ENCODE results near the gene EID2. TPM values are rescaled to one million over a fixed set of nuclear protein-coding genes. Genes with fewer than 3 reads are reported as not detected.

Gene EID2
- total and polyA plus RNA-seq, 2 of the 13 experiments (the other 11 are each of a cell fraction or from before 2014, with no cell fraction given), result 3.7 to 14.1 TPM

DNA sequence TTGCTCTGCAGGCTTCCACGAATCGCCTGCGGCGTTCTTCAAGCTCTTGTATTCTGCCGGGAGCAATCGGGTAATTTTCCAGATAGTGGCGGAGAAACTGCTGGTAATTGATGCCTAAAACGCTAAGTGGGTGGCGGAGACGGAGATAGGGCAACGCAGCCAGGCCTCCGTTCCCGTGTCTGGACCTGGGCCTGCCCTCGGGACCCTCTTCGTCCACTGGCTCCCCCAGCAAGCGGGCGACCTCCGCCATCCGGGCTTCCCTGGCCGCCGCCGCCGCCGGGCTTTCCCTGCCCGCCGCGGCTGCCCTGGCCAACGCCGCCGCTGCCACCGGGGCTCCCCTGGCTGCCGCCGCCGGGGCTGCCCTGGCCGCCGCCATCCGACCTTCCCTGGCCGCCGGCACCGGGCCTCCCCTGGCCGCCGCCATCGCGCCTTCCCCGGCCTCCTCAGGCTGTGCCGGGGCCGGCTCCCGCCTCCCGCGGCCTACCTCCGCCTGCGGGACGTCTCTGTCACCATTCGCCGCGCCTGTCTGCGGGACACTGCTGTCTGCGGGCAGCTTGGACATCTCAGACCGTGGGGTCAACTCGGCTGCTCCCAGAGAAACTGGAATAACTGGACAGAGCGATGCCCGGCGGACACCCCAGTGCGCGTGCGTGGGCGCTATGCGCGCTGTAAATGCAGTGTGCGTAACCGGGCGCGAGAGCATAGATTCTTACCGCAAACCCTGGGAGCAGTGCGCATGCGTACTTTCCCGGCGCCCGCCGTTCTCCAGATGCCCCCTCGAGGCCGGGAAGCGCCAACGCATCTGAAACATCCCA lies at the start of gene EID2 (continued):
- TF ChIP-seq, protein P1, sequence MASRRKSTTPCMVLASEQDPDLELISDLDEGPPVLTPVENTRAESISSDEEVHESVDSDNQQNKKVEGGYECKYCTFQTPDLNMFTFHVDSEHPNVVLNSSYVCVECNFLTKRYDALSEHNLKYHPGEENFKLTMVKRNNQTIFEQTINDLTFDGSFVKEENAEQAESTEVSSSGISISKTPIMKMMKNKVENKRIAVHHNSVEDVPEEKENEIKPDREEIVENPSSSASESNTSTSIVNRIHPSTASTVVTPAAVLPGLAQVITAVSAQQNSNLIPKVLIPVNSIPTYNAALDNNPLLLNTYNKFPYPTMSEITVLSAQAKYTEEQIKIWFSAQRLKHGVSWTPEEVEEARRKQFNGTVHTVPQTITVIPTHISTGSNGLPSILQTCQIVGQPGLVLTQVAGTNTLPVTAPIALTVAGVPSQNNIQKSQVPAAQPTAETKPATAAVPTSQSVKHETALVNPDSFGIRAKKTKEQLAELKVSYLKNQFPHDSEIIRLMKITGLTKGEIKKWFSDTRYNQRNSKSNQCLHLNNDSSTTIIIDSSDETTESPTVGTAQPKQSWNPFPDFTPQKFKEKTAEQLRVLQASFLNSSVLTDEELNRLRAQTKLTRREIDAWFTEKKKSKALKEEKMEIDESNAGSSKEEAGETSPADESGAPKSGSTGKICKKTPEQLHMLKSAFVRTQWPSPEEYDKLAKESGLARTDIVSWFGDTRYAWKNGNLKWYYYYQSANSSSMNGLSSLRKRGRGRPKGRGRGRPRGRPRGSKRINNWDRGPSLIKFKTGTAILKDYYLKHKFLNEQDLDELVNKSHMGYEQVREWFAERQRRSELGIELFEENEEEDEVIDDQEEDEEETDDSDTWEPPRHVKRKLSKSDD (CRISPR knock-in tag; IDR thresholded peaks at IDR 0.05; ENCODE audit: low read depth), result no peak
- no peak for TF ChIP-seq ZNF260 (CRISPR knock-in tag; IDR thresholded peaks at IDR 0.05; ENCODE audit: borderline replicate concordance, low read depth)
- TF ChIP-seq CEBPB (IDR thresholded peaks at IDR 0.05; ENCODE audit: borderline replicate concordance, low read depth, low read length), result no peak
- peak; percentile 80; the same call in 1 of the 2 replicates for TF ChIP-seq ZMAT3 (CRISPR knock-in tag; conservative IDR thresholded peaks at IDR 0.05)
- peak; percentile 74 for TF ChIP-seq HOXA5 (CRISPR knock-in tag; IDR thresholded peaks at IDR 0.05)
- TF ChIP-seq CC2D1A (CRISPR knock-in tag; IDR thresholded peaks at IDR 0.05), result no peak
- 0 out of 2 replicates have a peak, but pooled peaks have one; percentile 23 for TF ChIP-seq ZBTB7B (CRISPR knock-in tag; IDR thresholded peaks at IDR 0.05)
- TF ChIP-seq SNAI1 (CRISPR knock-in tag; IDR thresholded peaks at IDR 0.05; ENCODE audit: borderline replicate concordance), result no peak
- TF ChIP-seq, protein P2, sequence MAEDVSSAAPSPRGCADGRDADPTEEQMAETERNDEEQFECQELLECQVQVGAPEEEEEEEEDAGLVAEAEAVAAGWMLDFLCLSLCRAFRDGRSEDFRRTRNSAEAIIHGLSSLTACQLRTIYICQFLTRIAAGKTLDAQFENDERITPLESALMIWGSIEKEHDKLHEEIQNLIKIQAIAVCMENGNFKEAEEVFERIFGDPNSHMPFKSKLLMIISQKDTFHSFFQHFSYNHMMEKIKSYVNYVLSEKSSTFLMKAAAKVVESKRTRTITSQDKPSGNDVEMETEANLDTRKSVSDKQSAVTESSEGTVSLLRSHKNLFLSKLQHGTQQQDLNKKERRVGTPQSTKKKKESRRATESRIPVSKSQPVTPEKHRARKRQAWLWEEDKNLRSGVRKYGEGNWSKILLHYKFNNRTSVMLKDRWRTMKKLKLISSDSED (CRISPR knock-in tag; IDR thresholded peaks at IDR 0.05), result no peak
- TF ChIP-seq, protein P3, sequence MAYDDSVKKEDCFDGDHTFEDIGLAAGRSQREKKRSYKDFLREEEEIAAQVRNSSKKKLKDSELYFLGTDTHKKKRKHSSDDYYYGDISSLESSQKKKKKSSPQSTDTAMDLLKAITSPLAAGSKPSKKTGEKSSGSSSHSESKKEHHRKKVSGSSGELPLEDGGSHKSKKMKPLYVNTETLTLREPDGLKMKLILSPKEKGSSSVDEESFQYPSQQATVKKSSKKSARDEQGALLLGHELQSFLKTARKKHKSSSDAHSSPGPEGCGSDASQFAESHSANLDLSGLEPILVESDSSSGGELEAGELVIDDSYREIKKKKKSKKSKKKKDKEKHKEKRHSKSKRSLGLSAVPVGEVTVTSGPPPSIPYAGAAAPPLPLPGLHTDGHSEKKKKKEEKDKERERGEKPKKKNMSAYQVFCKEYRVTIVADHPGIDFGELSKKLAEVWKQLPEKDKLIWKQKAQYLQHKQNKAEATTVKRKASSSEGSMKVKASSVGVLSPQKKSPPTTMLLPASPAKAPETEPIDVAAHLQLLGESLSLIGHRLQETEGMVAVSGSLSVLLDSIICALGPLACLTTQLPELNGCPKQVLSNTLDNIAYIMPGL (CRISPR knock-in tag; IDR thresholded peaks at IDR 0.05; ENCODE audit: borderline replicate concordance in 1 of 2, low read depth in 1 of 2), result peak; percentile 76 to 88
- no peak for TF ChIP-seq NFYB (CRISPR knock-in tag; IDR thresholded peaks at IDR 0.05)
- no peak for TF ChIP-seq TBL1XR1 (IDR thresholded peaks at IDR 0.05; ENCODE audit: borderline replicate concordance, low read length, partially characterized antibody)
- TF ChIP-seq, protein P4, sequence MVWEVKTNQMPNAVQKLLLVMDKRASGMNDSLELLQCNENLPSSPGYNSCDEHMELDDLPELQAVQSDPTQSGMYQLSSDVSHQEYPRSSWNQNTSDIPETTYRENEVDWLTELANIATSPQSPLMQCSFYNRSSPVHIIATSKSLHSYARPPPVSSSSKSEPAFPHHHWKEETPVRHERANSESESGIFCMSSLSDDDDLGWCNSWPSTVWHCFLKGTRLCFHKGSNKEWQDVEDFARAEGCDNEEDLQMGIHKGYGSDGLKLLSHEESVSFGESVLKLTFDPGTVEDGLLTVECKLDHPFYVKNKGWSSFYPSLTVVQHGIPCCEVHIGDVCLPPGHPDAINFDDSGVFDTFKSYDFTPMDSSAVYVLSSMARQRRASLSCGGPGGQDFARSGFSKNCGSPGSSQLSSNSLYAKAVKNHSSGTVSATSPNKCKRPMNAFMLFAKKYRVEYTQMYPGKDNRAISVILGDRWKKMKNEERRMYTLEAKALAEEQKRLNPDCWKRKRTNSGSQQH (CRISPR knock-in tag; IDR thresholded peaks at IDR 0.05; ENCODE audit: low read depth), result no peak
- no peak for TF ChIP-seq CBX1 (IDR thresholded peaks at IDR 0.05; ENCODE audit: low read depth)
- TF ChIP-seq, protein P5, sequence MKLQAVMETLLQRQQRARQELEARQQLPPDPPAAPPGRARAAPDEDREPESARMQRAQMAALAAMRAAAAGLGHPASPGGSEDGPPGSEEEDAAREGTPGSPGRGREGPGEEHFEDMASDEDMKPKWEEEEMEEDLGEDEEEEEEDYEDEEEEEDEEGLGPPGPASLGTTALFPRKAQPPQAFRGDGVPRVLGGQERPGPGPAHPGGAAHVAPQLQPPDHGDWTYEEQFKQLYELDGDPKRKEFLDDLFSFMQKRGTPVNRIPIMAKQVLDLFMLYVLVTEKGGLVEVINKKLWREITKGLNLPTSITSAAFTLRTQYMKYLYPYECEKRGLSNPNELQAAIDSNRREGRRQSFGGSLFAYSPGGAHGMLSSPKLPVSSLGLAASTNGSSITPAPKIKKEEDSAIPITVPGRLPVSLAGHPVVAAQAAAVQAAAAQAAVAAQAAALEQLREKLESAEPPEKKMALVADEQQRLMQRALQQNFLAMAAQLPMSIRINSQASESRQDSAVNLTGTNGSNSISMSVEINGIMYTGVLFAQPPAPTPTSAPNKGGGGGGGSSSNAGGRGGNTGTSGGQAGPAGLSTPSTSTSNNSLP (IDR thresholded peaks at IDR 0.05; ENCODE audit: low read depth, low read length), result no peak
- TF ChIP-seq RFX3 (CRISPR knock-in tag; IDR thresholded peaks at IDR 0.05), result no peak

Data from HepG2 (cell line).